Measurements from ENCODE around the gene SAFB.

DNA sequence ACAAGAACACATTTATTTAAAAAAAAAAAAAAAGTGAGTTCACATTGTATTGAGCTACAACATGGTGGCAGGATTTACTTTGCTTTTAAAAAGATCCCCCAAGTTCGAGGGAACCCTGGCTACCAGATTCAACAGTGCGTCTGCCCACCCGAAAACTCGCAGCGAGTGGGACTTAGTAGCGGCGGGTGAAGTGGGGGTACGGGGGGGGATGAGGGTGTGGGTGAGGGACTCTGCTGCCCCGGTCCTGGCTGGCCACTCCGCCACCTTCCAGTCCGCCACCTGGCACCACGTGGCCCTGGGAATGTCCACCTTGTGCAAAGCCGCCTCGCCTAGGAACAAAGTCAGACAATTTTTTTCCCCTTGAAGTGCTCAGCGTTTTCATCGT is 35.8 kb upstream of the SAFB start:
- no peak for TF ChIP-seq POLR2A (IDR thresholded peaks at IDR 0.05)
- TF ChIP-seq, protein P1, sequence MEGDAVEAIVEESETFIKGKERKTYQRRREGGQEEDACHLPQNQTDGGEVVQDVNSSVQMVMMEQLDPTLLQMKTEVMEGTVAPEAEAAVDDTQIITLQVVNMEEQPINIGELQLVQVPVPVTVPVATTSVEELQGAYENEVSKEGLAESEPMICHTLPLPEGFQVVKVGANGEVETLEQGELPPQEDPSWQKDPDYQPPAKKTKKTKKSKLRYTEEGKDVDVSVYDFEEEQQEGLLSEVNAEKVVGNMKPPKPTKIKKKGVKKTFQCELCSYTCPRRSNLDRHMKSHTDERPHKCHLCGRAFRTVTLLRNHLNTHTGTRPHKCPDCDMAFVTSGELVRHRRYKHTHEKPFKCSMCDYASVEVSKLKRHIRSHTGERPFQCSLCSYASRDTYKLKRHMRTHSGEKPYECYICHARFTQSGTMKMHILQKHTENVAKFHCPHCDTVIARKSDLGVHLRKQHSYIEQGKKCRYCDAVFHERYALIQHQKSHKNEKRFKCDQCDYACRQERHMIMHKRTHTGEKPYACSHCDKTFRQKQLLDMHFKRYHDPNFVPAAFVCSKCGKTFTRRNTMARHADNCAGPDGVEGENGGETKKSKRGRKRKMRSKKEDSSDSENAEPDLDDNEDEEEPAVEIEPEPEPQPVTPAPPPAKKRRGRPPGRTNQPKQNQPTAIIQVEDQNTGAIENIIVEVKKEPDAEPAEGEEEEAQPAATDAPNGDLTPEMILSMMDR (IDR thresholded peaks at IDR 0.05), result no peak

Data from body of pancreas (tissue), 4 donors.